Vagina (tissue), 2 donors: ENCODE measurements around the gene RAB6B.

ENCODE experiments used
- CTCF ChIP-seq, 3 experiments: fragments of 450-650 bp in 2 of 3; fragments of 200-600 bp in 1 of 3; sonication (generic) in 1 of 3; IDR thresholded peaks; one replicate each; pipeline ENCODE4 v1.5.1; 2017 to 2019; ENCODE audit warnings: antibody characterized with exemption in 3 of 3, mild to moderate bottlenecking in 2 of 3, moderate library complexity in 2 of 3
- POLR2A ChIP-seq, 2 donors: fragments of 450-650 bp; IDR thresholded peaks; one replicate each; pipeline ENCODE4 v1.6.1; 2017; ENCODE audit warnings: antibody characterized with exemption in 2 of 2, mild to moderate bottlenecking in 2 of 2, moderate library complexity in 2 of 2

DNA sequence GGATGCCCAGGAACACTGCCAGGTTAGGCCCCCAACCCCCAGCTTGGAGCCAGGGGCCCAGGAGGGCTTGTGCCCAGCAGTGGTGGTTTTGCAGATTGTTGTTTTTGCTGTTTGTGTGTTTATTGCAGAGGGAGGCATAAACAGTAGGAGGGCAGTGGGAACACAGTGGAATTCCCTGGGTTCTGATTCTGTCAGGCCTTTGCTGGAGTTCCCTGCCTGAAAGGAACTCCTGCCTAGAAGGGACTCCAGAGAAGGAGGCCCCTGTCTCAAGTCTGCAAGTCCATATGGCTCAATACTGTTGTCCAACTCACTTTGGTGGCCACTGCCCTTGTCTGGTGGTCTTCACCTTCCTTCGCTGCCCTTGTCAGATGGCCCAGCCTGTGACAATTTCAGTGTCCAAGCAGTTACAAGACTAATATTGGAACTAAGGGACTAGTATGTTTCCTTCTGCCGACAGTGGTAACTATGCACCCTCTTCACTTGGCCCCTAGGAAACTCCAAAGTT is 47.4 kb upstream of the RAB6B start:
- no peak for TF ChIP-seq CTCF (IDR thresholded peaks at IDR 0.05)
- no peak for TF ChIP-seq POLR2A (IDR thresholded peaks at IDR 0.05)
